Caki2 (cell line): ENCODE measurements around the gene PYGL. TPM values are rescaled to one million over a fixed set of nuclear protein-coding genes. Genes with fewer than 3 reads are reported as not detected.
A peak's percentile ranks its signal among the peaks of the same experiment; 100 is the strongest.
"Not testable (repeated sequence)": the region's sequence is repeated elsewhere in the genome, so short reads cannot be mapped to it uniquely, and the experiment has no call there.

ENCODE experiments used
- DNase-seq: peaks from one replicate; pipeline ENCODE4 v3.0.0-alpha.2; 2015; ENCODE audit warnings: low read depth
- in situ Hi-C: cut with HindIII; loops from 2 replicates; pipeline ENCODE4 v1.10.0; 2016; ENCODE audit warnings: low sequenced_read_pairs, low pct_unique_long_range_greater_than_20kb, mixed read lengths
- total RNA-seq: library from RNA; depleted of rRNA; stranded (reverse); fragments of >200 nt; shearing (Covaris generic); gene quantifications from 2 replicates; pipeline ENCODE4 v1.2.3, GENCODE V29; 2014; ENCODE audit warnings: low replicate concordance

The PYGL gene
- total RNA-seq, 1 experiment from 2014 or later, result 30.3 TPM

DNA sequence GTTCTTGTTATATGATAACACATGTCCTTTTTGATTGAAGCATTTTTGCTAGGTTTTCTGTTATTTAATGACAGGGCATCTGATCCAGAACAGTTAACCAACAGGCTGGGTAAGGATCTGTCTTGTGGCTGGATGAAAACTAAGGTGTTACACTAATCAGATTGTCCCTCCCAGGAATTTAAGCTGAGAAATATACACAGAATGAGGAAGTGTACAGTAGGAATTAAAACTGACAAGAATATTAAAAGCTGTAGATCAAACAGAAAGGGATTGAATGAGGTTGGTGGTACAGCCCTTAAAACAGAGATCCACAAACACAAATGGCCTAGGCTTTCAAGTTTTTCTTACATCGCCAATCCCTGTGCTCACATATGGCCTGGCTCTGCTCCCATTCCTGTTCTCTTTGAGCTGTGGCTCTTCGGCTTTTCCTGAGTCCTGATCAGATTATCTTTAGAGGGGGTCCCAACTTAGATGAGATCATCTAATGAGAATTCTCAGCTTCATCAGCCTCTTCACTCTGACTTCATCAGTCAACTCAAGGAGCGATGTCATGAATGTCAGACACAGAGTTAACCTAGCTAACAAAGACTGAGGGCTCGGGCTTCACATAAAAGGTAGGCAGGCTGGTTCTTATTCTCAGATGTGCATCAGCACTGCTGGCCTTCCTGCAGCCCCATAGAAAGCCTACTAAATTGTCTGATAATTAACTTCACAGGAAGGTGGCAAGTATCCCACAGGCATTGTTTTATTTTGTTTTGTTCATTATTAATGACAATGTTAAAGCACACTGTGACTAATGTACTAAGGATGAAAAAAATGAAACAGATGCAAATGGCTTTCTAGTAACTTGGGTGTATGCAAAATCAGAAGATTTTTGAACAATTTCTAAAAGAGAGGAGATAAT, 11.4 kb downstream of the PYGL start:
- DNase-seq, result no peak
- in situ Hi-C loops, result no loop called here

DNA sequence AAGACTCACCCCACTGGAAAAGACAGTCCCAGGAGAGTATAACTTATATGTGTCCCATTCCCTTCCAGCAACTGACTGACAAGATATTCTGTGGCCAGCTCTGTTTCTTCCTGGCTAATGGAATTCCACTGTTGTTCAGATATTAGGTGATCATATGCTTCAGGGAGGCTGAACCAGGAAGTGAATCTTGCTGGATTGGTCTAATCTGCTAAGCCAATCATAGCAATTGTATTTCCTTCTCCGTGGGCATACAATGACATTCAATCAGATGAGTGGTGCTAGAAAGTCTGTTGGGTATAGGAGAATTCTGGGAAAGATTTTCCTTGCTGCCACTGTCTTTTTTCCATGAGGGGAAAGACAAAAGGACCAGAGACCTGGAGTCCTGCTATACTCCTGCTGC, 12.1 kb downstream of the PYGL start:
- in situ Hi-C loops, result no loop called here
- DNase-seq, result no peak

DNA sequence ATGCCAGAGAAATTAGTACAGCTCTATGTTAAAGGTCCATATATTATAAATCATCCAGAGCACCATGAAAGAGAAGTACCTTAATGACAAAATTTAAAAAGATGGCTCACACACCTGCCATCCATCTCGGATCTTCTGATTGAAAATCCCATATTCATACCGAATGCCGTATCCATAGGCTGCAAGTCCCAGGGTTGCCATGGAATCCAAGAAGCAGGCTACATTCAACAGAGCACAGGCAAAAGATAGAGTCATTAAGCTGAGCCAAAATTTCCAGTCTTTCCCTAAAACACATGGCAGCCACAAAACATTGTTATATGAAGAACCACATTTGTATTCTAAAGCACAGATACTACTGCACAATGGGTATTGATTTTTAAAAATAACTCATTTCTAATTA, 12.7 kb downstream of the PYGL start:
- no peak for DNase-seq
- in situ Hi-C loops, result no loop called here

DNA sequence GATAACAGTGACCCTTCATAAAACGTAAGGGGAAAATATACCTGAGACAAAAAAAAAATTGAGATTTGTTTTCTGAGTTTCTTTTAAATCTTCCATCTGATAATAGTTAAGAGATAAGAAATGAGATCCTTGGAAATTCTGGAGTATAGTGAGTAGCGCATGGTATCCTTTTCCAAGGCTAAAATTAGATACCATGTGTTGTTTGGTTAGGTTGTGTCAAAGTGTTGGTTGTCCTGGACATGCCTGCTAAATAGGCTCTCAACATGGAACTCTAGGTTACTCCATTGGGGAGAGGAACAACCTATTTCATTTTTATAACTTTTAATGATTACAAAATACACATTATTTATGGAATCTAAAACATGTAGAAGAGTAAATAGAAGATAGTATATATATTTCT, 14.8 kb downstream of the PYGL start:
- in situ Hi-C loops, result no loop called here
- DNase-seq, result no peak

DNA sequence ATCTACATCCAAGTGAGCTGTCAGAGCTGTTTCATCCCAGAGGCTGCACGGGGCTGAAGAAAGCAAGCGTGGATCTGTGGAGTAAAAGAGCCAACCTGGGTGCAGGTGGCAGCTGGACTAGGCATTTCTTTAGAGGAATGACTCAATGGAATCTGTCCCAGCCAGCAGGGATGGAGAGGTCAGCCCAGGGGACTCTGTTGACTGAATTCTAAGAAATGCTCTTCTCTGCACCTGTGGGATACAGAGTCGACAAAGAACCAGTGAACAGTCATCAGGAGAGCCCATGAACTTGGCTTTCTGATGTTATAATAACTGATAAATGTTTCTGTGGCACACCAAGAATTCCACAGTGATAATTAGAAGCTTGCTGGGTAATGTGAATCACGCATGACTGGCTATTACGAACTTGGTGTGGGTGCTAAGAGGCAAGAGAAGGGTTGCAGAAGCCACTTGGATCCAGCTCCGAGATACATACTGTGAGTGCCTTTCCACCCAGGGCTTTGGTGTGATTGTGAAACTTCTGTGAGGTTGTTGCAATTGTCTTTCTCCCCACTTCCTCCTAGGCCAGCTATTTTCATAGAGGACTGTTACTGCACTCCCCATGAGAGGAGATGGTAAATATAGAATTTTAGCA, 16.2 kb downstream of the PYGL start:
- DNase-seq, result no peak
- in situ Hi-C loops, result no loop called here

DNA sequence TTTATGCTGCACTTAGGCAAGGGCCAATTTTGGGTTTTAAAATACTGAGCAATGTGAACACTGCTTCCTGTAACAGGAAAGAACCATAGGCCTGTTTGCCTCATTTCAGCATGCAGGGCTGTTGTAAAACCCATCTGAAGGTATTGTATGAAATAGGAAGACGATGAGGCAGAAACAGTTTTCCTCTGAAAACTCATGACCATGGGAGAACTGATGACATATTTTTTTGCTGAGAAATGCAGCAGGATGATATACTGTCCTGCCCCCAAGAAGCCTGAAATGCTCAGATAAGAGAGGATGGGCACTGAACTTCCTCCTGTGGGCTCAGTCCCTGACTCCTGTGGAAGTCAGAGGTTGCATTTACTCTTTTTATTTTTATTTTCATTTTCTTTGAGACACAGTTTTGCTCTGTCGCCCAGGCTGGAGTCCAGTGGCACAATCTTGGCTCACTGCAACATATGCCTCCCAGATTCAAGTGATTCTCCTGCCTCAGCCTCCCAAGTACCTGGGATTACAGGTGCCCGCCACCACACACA, 17.4 kb downstream of the PYGL start:
- in situ Hi-C loops, result no loop called here
- DNase-seq, result no peak

DNA sequence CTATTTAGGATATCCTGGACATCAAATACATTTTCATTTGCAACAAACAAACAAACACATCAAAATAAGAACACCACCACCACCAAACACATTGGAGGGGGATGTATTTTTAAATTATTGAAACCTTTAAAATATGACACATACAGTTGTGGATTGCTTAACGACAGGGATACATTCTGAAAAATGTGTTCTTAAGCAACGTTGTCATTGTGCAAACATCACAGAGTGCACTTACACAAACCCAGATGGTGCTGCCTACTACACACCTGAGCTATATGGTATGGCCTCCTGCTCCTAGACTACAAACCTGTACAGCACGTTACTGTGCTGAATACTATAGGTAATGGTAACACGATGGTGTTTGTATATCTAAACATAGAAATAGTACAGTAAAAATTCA, 19.4 kb downstream of the PYGL start:
- no peak for DNase-seq
- in situ Hi-C loops, result no loop called here

DNA sequence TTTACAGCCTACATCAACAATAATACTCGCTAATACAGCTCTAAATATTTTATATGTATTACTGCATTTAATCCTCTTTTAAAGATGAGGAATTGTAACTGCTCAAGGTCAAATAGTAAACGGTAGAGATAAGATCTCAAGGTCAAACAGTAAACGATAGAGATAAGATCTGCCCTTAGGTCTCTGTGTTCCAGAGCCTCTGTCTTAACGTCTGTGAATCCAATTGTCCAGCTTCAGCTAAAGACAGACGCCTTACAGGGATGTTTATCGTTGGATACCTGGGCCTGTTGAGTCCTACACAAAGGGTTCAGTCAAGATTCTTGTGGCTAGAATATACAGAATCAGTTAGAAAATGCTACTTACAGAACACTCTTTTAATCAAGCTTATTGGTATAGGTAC, 20.0 kb downstream of the PYGL start:
- in situ Hi-C loops, result no loop called here
- no peak for DNase-seq

DNA sequence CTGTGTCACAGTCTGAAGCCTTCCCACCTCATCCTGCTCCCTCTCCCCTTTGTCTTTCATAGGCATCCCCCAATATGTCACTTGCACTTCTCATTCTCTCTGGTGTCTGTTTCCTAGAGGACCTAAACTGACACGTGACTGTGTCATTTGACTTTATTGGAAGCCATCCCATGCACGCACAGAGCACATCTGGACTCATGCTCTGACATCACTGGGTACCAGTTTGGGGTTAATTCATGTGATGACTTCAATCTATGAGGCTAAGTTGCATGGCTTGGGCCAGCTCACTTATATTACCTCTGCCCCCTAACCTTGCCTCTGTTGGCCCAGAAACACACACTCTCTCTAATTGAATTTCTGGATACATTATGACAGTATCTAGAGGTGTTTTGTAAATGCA, 21.5 kb downstream of the PYGL start:
- DNase-seq, result no peak
- in situ Hi-C loops, result no loop called here

DNA sequence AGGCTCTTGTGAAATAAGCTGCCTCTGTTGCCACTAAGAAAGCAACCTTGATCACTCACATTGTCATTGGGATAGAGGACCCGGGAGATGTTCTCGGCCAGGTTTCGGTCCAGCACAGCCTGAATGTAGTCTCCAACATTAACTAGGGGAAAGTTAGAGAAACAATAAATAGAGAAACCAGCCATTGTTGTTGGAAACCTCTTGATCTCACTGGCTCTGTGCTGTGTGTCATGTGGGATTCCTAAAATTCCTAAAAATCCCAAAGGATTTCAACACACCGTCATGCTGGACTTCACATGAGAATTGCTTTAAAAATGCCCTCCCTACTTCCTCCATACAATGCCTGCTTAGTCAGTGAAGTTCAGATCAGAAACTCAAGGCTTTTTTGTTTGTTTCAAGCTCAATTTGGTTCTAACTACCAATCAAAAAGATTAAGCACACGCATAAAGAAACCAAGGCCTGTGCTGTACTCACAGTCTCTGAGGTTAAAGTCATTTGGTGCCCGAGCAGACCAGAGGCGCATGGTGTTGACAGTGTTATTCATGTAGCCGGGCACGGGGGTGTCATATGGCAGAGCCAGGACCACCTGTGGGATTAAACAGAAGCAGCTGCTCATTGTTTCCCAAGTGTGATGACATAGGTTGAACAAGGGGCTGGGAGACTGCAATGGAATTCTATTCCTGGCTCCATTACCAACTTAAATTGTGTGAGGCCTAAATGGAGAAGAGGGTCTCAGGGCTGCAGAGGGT, 23.6 kb downstream of the PYGL start:
- in situ Hi-C loops, result no loop called here
- peak; percentile 63 for DNase-seq

DNA sequence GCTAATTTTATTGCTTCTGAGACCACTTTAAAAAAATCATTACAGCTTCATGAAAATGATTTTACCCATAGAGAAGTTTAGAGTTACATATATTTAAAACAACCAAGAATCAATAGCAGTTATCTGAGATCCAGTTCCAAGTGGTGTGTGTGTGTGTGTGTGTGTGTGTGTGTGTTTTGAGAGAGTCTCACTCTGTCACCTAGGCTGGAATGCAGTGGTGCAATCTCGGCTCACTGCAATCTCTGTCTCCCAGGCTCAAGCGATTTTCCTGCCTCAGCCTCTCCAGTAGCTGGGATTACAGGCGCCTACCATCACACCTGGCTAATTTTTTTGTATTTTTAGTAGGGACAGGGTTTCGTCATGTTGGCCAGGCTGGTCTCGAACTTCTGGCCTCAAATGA, 24.8 kb downstream of the PYGL start:
- DNase-seq, in situ Hi-C loops: not testable (repeated sequence)

DNA sequence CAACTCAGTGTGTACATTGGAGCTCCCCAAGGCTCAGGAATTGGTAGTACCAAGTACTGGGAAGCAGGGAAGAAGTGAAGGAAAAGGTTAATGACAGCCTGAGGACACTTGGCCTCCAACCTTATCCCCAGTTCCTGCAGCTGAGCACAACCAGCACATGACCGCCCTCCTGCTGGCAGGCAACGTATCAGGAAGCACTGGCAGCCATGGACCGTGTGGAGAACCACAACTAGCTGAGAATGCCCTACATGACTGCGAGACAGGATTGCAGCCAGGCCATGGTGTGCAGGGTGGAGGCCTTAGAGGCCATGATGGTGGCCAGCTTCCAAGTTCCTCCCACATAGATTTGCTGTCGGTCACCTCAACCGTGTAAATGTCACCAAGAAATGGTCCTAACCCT, 26.8 kb downstream of the PYGL start:
- in situ Hi-C loops, result no loop called here
- DNase-seq, result no peak

DNA sequence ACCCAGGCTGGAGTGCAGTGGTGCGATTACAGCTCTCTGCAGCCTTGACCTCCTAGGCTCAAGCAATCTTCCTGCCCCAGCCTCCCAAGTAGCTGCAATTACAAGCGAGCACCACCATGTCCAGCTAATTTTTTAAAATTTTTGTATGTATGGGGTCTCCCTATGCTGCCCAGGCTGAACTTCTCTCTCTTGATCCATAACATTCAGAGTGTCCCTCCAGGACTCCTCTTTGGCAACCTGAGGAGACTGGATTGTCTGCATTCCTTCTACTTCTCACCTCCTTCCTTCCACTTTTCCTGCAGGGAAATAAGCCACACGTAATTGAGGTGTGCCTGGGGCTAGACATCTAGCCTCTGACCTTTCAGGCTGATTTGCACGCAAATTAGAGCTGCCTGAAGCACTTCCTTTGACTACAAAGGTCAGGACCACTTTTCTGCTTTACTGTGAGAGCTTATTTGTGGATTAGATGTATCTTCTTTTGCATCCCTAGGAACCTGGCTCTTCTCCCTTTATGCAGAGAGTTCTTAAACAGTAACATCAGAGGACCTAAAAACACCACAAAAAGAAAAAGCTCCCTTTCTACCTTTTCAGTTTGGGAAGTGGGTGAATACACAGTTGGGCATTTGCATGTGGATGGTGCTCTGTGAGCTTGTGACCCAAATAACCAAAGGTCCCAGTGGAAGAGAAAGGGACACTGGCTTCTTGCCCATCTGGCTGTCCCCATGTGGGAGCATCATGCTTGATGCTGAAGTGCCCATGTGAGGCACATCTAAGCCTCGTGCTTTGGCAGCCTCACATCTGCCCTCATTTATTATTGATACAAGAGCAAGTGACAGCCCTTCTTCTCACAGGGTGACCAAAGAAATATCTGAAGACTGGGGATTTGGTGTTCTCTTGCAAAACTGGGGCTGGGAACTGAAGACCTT, 33.5 kb downstream of the PYGL start:
- in situ Hi-C loops, result no loop called here
- no peak for DNase-seq

DNA sequence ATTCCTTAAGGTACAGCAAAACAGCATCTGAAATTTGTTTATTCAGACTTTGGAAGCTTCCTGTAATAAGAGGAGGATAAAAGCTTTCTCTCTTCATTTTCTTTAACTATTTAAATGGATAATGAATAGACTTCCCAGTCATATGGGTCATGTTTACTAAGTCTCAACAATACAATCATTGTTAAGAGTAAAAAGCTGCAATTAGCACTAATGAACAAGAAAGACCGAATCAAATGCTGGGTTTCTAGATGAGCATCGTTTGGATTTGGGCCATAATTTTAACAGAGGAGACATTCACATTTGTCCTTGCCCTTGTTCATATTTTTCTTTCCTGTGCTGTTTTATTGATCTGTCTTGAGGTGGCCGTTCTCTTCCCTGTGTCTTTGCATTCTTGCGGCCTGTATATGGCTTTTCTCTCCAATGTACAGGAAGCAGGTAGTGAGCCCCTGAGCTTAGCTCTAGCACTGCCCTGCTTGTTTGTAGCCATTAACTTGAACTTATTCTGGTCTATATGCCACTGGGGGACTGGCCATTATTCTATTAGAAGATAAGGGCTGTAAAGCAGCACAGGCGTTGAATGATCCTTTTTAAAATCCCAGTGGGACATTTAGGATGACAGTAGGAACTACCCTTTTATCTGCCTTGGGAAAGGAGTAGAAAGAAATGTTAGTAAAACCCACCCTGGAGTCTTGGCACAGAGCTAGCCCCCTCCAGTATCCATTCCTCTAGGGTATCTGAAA, 37.8 kb downstream of the PYGL start:
- in situ Hi-C loops, result no loop called here
- no peak for DNase-seq

DNA sequence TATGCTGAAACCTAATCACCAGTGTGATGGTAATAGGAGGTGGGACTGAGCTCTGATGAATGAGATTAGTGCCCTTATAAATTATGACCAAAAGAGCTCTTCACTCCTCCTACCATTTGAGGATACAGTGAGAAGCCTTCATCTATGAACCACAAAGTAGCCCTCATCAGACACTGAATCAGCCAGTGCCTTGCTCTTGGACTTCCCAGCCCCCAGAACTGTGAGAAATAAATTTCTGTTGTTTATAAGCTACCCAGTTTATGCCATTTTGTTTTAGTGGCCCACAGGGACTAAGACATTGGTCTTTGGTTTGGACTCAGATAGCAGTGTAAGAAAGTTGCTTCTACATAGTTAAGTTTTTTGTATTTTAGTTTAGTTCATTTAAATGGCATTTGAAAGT, 39.6 kb downstream of the PYGL start:
- no peak for DNase-seq
- in situ Hi-C loops, result no loop called here

DNA sequence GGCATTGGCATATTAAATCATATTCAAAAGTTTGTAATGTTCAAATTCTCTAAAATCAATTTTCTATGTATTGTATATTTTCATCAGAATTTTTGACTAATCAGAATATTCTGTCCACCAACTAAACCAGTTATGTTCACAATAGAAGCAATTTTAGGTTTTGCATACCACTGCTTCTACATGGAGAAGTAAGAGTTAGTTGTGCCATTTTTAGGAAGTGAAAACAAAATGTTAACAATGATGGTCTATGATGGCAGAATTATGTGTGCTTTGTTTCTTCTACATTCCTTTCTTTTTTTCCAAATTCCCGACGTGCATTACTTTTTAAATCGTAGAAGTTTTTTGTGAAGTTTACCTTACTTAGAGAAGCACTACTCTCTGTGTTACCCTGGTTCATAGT, 42.9 kb downstream of the PYGL start:
- DNase-seq, result no peak
- in situ Hi-C loops, result no loop called here

DNA sequence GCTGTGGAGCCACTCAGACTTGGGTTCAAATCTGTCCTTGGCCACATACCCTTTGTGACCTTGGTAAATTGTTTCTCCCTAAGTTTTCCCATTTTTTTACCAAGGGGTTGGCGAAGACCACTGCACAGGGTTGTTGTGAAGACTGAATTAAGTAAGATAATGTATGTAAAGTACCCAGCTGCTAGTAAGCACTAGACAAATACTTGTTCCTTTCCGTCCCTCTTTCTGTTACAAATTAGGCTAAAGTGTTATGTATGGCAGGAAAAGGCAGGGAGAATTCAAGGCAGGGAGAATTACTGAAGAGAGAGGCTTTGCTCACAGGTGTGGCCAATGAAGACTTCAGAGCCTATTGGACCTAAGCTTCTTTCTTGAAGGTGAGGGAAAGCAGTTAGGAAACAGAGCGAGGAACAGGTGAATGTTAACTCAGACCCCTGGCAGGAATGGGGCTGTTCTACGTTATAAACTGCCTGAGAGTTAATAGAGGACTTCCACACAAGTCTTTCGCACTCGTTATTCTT, 46.6 kb downstream of the PYGL start:
- DNase-seq, result no peak
- in situ Hi-C loops, result no loop called here
